HG02981 (cell line): ENCODE measurements around the gene TUT4.
A peak's percentile ranks its signal among the peaks of the same experiment; 100 is the strongest.

Experiments
- ATAC-seq: cut with Tn5 transposase; IDR thresholded peaks from one replicate; pipeline ENCODE4 v1.9.1; 2021; ENCODE audit warnings: mild to moderate bottlenecking, moderate library complexity; ENCODE audit not compliant: unreplicated experiment

Gene TUT4

DNA sequence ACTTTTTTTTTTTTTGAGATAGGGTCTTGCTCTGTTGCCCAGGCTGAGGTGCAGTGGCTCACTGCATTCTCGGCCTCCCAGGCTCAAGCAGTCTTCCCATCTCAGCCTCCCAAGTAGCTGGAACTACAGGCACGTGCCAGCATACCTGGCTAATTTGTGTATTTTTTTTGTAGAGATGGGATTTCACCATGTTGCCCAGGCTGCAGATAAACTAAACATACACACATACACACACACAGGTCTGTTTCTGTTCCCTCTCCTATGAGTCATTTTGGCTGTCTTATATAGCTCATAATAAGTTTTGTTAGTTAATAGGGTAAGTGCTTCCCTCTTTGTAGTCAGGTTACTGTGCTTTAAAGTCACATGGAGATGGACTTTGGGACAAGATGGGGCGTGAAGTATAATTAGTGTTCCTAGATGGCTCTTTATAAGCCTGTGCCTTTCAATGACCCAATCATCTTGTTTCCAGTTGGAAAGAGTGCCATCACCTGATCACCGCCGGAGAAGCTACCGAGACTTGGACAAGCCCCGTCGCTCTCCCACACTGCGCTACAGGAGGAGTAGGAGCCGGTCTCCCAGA is 139.4 kb downstream of the TUT4 start:
- no peak for ATAC-seq

DNA sequence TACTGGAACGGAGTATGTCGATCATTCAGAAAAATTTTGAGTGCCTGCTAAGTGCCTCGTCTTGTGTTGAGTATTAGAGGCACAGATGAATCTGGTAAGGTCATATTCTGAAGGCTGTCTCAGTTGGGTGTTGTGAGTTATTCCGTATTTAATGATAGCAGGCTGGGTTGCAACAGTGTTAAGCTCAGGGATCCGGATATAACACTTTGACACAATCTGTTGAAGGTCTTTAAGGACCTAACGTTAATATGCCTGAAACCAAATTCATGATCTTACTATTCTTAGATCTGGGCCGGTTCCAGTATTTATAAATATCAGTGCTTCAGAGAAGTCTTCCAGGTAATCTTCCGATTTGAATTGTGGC is 147.9 kb downstream of the TUT4 start:
- no peak for ATAC-seq

DNA sequence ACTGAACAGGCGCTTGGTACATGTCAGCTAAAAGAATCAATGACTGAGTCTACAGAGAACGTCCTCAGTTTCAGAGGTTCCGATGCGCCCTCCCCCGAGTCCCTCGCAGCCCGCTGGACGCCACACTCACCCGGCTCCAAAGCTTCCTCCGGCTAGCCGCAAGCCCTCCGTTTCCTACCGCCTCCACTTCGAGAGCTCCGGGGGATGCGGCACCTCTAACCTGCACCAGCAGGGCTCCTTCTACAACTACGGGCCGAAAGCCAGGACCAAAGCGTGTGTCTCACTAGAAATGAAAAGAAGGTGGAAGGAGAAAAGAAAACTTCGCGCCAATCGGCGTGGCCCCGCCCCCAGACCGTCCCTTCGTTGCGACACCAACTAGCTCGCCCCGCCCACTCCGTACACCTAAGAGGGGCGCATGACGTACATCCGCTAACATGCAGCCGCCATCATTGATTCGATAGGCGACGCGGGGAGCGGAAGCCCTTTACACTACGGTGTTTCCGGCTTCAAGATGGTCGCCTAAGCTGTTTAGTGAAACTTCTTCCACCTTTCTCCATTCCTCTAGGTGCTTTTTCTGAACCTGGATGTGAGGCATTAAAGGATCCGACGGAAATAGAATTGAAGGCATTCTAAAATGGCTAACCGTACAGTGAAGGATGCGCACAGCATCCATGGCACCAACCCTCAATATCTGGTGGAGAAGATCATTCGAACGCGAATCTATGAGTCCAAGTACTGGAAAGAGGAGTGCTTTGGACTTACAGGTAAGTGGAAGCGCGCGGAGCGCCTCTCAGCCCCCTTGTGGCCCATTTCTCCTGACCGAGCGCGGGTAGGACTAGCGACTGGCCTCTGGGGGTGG is 148.5 kb downstream of the TUT4 start, which contains the start of the genes ORC1 and PRPF38A:
Gene ORC1 (minus strand): TSS at position 308 of the 859 bp plus-strand sequence. CDS start 2,200 bp downstream, outside the sequence.
Gene PRPF38A (plus strand): TSS at position 487 of the 859 bp plus-strand sequence. CDS start 148 bp downstream, at position 635.
- peak; percentile 92 for ATAC-seq

DNA sequence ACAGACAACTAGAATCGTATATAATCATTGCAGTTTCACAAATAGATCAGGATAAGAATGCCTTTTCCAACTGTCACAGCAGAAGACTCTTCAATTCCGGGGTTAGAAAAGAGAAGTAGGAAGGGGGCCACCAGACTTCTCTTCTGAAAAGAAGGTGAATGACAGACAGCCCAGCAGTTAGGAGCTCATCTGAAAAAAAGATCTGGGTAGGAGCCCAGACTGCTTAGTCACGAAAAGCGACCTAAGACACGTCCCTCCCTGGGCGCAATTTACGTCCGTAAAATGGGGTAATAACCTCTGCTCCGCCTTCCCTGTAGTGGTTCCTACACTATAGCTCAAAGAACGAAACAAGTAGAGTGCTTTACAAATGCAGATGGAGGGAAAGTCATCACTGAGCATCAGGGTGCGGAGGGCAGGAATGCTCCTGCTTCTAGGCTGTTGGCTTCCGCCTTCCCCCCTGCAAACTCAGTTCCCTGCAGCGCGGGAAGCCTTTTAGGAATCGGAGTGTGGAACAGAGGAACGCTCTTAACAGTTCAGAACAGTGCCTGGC is 149.3 kb downstream of the TUT4 start:
- peak; percentile 36 for ATAC-seq

DNA sequence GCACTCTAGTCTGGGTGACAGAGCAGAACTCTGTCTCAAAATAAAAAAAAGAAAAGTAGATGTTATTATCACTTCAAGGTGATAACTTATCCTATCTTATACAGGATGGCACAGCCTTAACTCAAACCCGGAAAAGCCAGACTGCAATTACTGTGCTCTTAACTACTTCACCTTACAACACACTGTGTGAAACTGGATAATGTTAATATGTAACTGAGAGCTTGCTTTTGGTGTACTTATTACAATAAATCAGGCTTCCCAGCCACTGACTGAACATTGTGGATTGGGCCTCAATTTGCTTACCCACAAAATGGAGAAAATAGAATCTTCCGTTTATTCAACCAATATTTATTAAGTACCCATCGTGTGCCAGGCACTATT is 150.0 kb downstream of the TUT4 start:
- ATAC-seq, result no peak

DNA sequence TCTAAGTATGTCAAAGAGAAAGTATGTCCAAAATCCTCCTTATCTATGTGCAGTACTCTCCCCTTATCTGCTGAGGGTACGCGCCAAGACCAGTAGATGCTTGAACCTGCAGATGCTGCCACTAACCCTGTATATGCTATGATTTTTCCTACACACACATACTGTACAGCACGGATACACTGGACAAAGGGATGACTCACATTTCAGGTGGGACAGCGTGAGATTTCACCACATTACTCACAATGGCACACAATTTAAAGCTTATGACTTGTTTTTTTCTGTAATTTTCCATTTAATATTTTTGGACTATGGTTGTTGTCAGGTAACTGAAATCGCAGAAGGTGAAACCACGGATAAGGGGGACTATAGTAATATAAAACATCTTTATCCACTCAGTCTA is 152.8 kb downstream of the TUT4 start:
- ATAC-seq, result no peak

DNA sequence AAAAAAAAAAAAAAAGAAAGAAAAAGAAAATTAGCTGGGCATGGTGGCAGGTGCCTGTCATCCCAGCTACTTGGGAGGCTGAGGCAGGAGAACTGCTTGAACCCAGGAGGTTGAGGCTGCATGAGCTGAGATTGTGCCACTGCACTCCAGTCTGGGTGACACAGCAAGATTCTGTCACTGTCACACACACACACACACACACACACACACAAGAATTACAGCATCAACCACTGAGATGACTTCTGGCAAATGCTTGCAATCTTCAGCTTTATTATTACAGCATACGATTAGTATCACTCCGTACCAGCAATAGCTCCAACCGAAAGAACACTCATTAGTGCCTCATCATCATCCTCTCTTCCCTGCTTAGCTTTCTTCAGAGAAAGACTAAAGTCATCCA is 153.3 kb downstream of the TUT4 start:
- no peak for ATAC-seq

DNA sequence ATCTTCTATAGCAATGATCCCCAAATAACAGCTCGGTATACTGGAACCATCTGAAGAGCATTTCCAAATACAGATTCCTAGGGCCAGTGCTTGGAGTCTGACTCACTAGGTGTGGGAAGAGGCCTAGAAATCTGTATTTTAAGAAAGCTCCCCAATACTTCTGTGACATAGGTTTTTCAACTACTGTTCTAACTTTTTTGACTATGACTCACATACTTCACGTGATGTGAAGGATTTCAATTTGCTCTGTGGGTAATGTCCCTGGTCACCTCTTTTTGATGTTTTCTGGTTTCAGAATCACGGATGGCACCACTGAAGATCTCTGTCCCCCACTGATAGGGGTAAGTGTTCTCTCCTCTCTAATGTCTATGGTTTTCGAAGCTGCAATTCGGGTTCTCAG is 159.7 kb downstream of the TUT4 start:
- no peak for ATAC-seq

DNA sequence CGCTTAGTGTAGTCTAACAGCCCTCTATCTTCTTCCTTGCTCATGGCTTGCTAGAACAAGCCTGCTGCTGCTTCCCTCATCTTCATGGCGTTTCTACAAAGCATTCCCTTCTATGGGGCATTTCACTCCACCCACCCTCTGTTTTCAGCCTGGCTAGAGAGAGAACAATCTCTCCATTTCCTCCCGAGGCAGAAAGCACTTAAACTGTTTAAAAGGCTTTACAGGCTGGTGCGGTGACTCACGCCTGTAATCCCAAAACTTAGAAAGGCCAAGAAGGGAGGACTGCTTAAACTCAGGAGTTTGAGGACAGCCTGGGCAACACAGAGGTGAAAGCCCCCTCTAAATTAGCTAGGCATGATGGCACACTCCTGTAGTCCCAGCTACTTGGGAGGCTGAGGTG is 166.4 kb downstream of the TUT4 start:
- ATAC-seq, result no peak

DNA sequence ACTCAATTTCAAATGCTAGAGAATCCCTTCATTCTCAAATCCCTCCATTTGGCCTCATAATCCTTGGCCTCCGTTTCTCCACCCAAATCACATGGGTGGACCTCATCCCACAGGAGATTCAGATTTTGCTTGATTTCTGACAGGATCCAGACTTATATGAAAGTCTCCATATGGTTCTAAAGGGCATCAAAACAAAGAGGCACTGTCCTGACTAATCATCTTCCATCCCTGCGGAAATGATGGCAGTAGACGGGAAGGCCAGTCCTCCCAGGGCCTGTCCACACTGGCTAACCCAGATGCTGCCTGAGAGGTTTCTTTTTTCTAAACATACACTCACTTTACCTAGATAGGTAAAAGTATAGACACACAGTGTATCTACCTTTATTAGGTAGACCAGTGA is 167.5 kb downstream of the TUT4 start:
- no peak for ATAC-seq
